ENCODE results near the gene ACSL4.

DNA sequence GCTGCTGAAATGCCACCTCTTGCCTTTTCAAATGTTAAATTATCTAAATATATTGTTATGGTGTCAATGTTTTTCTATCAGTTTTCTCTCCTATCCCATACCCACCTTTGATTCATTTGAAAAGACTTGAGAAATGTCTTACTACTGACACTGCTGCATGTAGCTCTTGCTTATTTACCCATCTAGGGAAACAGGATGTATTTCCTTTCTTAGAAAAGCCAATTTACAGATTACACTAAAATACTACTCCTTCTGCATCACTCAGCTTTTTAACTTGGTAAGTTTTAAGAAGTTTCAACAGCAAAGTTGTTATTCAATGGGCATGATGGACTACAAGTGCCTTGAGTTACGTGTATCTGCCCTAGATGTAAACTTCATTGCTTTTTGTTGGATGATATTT is 94.9 kb downstream of the ACSL4 start:
- TF ChIP-seq POLR2AphosphoS5 (IDR thresholded peaks at IDR 0.05; ENCODE audit: insufficient read depth in 1 of 2, low read depth in 1 of 2) (no peak), POLR2A (IDR thresholded peaks at IDR 0.05) (no peak)
- TF ChIP-seq, protein P1, sequence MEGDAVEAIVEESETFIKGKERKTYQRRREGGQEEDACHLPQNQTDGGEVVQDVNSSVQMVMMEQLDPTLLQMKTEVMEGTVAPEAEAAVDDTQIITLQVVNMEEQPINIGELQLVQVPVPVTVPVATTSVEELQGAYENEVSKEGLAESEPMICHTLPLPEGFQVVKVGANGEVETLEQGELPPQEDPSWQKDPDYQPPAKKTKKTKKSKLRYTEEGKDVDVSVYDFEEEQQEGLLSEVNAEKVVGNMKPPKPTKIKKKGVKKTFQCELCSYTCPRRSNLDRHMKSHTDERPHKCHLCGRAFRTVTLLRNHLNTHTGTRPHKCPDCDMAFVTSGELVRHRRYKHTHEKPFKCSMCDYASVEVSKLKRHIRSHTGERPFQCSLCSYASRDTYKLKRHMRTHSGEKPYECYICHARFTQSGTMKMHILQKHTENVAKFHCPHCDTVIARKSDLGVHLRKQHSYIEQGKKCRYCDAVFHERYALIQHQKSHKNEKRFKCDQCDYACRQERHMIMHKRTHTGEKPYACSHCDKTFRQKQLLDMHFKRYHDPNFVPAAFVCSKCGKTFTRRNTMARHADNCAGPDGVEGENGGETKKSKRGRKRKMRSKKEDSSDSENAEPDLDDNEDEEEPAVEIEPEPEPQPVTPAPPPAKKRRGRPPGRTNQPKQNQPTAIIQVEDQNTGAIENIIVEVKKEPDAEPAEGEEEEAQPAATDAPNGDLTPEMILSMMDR (IDR thresholded peaks at IDR 0.05), result no peak

Measured in vagina (tissue), 2 donors.